HG03442 (cell line): Measurements from ENCODE around the gene NOB1.
"Not testable (repeated sequence)": the region's sequence is repeated elsewhere in the genome, so short reads cannot be mapped to it uniquely, and the experiment has no call there.

Source experiments
- ATAC-seq: cut with Tn5 transposase; IDR thresholded peaks from one replicate; pipeline ENCODE4 v1.9.1; 2021; ENCODE audit warnings: mild to moderate bottlenecking, moderate library complexity; ENCODE audit not compliant: unreplicated experiment

The NOB1 gene

DNA sequence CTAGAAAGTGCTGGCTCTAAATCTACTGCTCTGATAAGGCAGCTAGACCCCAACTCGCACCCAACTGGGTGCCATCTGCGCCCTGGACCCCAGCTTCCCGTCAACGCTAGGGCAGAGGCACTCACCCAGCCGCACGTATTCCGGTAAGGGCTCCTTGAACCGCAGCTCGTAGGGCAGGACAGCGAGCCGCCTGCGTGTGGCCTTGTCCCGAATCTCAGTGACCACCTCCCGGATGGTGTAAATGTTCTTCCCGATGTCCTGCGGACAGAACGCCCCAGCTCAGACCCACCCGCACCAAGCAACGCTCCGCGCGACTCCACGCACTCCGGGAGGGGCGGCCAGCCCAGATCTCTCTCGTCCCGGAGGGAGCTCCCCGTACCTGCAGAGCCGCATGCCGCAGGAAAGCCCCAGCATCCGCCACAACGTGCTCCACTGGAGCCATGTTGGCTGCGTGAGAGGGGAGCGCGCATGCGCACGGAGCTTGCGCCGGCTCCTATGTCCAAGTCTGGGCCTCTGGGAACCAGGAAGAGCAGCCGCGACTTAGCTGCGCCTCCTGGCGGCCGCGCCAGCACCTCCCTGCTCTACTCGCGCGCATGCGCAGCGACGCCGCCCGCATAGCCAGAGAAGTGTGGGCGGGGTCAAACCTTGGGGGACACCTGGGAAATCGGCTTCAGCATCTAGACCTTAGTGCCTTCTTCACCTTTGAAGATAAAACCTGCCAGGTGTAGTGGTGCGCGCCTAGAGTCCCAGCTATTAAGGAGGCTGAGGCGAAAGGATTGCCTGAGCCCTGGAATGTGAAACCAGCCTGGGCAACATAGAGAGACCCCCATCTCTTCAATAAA, at the start of gene NOB1:
Gene NOB1, minus strand, starts transcription at position 458 of the 842 bp plus-strand sequence. Its CDS starts 16 bp downstream, at position 442.
- peak; percentile 88 for ATAC-seq

DNA sequence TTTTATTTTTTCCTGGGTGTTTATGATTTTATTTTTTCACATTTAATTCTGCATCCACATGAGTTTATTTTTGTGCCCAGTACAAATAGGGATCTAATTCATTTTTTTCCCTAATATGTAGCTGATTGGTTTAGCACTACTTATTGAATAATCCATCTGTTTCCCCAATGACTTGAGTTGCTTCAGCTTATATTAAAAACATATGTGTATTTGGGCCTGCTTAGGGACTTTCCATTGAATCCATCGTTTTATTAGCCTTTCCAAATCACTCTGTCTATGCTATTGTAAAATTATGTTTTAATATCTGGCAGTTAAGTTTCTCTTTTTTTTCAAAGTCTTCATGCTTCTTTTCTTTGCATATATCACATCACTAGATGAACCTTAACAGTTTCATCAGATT, 49.6 kb upstream of the NOB1 start:
- ATAC-seq = no peak

DNA sequence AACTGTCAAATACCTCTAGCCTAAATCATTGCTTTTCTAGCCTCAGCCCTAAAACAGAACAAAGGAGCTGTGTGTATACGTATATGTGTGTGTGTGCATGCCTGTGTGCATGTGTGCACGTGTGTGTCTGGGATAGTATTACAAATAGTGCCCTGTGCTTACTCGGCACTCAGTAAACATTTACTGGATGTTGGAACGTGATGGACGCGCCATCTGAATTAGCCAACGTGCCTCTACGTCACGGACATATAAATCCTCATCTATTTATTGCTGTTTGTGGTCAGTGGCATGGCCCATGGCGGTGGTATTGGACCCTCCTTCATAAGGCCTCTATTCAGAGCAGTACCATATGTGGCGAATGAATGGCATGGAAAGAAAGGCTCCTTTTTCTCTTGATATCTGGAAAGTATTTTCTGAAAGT, 44.9 kb upstream of the NOB1 start:
- ATAC-seq = no peak

DNA sequence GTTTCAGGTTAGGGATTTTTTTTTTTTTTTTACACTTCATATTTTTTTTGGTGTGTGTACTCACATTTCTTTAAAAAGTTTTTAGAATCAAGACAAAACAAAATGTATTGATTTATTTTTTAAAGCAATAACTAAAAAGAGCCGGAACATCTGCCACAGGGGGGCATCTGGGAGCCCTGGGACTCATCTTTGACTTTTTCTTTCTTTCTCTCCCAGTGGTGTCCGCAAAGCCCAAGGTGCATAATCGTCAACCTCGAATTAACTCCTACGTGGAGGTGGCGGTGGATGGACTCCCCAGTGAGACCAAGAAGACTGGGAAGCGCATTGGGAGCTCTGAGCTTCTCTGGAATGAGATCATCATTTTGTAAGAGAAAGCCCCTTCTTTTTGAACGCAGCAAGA, 43.7 kb upstream of the NOB1 start:
- no peak for ATAC-seq

DNA sequence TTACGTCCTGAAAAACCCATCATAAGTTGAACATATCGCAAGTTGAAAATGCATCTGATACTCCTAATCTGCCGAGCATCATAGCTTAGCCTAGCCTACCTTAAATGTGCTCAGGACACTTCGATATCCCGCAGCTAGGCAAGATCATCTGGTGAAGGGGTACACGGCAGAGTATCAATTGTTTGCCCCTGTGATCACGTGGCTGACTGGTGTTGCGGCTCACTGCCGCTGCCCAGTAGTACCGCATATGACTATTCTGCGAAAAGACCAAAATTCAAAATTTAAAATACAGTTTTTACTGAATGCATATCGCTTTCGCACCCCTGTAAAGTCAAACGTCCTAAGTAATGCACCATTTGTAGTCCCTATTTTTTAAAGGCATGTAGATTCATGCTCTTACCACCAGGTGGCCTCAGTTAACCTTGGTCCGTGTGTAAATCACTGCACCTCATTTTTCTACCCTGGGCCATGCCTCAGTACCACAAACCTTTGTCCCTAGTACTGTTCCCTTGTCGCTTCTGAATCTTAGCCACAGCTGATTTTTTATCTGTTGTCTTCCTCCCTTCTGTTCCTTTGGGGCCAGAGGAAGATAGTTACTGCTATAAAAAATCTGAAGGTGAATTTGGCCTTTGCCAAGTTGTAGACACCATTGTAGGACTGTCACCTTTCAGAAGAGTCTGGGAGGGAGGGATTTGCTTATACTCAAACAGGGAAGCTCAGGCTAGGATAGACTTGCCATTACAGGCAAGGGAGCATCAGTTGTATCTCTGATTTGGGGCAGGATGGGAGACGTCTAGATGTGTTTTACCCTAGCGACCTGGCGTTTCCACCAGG, 41.8 kb upstream of the NOB1 start:
- no peak for ATAC-seq

DNA sequence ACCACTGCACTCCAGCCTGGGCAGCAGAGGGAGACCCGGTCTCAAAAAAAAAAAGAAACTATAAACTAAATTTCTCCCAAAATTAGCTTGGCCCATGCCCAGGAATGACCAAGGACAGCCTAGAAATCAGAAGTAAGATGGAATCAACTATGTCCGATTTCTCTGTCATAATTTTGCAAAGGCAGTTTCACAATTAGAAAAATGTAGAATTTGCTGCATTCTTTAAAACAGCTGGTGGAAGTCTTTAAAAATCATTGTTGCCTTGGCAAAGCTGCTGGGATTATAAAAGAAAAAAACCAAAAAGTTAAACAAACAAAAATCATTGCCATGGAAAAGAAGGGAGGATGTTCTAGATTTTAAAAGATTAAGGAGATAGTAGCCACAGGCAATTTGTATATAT, 39.8 kb upstream of the NOB1 start:
- no peak for ATAC-seq

DNA sequence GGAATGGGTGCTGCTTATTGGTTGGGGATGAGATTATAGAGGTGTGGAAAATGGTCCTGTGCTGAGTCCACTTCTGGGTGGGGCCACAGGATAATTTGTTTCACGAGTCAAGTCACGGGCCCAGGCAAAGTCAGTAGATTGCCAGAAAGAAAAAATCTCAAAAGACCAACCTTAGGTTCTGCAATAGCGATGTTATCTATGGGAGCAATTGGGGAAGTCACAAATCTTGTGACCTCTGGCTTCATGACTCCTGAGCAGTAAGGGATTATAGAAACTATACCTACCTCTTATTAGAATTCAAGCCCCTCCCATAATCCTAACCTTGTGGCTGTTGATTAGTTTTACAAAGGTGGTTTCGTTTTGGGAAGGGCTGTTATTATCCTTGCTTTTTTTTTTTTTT, 38.8 kb upstream of the NOB1 start:
- ATAC-seq = no peak

DNA sequence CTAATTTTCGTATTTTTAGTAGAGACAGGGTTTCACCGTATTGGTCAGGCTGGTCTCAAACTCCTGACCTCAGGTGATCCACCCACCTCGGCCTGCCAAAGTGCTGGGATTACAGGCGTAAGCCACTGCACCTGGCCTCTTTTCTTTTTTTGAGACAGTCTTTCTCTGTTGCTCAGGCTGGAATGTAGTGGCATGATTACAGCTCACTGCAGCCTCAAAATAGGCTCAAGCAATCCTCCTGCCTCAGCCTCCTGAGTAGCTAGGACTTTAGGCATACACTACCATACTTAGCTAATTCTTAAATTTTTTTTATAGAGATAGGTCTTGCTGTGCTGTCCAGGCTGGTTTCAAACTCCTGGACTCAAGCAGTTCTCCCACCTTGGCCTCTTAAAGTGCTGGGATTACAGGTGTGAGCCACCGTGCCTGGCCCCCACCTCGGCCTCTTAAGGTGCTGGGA, 36.7 kb upstream of the NOB1 start:
- not testable (repeated sequence) for ATAC-seq

- no peak for ATAC-seq
Observed at GRCh38 chr16:69787883-69788282, 33.2 kb upstream of the NOB1 start.

DNA sequence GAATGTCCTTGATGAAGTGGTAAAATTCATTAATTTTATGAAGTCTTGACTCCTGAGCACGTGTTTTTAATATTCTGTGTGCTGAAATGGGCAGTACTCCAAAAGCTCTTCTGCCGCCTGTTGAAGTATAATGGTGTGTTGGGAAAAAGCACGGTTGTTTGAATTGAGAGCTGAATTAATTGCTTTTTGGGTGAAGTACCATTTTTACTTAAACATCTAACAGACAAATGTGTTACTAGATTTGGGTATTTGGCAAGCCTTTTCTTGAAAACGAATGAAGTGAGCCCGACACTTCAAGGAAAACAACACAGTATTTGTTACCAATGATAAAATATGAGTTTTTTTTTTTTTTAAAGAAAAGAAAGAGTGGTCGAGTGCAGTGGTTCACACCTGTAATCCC, 29.9 kb upstream of the NOB1 start:
- no peak for ATAC-seq

- ATAC-seq = no peak
Observed at GRCh38 chr16:69781118-69781517, 26.4 kb upstream of the NOB1 start.

DNA sequence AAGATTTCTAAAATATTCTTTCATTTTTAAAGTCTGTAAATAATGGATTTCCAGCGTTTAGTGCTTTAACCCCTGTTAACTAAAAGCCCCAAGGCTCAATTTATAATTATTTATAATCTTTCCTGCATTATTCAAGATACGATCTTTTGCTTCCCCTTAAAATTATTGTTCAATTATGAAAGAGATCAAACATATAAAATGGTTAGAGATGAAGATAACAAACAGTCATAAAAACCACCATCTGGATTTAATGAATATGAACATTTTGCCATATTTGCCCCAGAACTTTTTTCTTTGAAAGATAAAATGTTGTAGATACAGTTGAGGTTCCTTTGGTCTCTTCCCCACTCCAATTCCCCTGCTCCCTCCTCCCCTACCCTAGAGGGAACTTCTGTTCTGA, 25.0 kb upstream of the NOB1 start:
- no peak for ATAC-seq

- no peak for ATAC-seq
Observed at GRCh38 chr16:69775563-69775962, 20.8 kb upstream of the NOB1 start.

DNA sequence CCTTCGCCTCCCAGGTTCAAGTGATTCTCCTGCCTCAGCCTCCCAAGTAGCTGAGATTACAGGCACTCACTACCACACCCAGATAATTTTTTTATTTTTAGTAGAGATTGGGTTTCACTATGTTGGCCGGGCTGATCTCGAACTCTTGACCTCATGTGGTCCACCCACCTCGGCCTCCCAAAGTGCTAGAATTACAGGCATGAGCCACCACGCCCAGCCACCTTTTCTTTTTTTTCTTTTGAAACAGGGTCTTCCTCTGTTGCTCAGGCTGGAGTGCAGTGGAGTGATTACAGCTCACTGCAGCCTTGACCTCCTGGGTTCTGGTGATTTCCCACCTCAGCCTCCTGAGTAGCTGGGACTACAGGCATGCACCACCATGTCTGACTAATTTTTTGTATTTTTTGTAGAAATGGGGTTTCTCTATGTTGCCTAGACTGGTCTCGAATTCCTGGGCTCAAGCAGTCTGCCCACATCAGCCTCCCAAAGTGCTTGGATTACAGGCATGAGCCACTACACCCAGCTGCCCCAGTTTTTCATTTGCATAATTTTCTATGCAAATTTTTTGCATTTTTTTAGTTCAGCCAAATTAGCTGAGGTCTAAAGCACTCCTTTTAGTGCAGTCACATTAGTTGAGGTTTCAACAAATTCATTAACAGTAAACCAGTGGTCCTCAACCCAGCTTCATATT, 18.7 kb upstream of the NOB1 start:
- ATAC-seq = no peak

DNA sequence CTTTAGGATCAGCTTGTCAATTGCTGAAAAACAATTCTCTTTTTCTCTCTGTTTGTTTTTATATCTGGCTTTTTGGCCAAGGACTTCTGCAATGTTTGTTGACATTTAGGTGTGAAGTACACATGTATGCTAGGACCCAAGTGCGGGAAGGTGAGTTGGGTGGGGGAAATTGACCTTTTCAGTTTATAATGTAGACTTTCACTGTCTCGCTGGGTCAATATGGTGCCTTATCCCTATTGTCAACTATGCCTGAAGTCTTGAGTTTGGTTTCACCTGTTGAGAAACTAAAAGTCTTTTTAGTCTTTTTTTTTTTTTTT, 16.9 kb upstream of the NOB1 start:
- no peak for ATAC-seq

DNA sequence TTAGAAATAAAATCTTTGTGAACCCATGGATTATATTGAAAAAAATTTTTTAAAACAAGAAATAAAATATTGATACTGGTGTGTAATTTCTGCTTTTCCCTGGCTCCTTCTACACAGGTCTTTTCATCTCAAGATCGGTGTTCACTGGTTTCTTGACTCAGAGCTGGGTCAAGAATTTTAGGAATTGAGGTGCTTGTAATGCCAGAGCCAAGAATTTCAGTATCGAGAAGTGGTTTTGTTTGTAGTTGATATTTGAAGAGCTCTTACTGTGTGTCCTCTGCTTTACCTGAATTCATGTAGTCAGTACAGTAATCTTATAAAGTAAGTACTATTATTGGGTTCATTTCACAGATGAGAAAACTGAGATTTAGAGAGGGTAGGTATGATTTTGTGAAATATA, 14.7 kb upstream of the NOB1 start:
- no peak for ATAC-seq

DNA sequence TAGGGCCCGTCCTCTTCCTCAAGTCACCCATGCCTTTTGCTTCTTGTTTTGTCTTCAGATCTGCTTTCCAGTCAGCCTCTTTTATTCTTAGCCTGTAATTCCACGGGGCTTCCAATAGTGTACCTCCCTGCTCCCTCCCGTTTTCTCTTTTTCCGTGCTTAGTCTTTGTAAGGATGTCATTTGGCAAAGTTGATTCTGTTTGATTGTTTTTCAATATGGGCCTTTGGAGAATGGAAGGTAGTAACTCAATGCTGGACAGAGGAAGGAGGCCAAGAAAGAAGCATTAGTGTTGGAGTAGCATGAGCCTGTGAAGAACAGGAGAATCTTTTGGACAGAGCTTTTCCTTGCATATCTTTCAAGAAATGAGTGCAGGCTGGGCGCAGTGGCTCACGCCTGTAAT, 13.9 kb upstream of the NOB1 start:
- ATAC-seq = no peak

- ATAC-seq = no peak
Observed at GRCh38 chr16:69767459-69768229, 12.9 kb upstream of the NOB1 start.

DNA sequence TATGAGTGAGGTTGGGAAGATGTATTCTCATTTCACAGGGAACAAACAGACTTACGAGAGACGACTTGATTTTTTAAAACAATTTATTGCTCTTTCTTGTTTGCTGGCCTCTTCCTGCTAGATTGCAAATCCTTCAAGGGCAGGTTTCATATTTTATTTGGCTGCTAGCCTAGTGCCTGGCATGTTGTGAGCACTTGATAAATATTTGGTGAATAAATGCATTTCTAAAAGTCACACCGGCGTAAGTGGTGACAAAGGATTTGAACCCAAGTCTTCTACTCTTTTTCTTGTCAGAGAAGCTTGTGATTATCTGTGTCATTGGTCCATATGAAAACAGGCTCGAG, 8.8 kb upstream of the NOB1 start:
- ATAC-seq = no peak

DNA sequence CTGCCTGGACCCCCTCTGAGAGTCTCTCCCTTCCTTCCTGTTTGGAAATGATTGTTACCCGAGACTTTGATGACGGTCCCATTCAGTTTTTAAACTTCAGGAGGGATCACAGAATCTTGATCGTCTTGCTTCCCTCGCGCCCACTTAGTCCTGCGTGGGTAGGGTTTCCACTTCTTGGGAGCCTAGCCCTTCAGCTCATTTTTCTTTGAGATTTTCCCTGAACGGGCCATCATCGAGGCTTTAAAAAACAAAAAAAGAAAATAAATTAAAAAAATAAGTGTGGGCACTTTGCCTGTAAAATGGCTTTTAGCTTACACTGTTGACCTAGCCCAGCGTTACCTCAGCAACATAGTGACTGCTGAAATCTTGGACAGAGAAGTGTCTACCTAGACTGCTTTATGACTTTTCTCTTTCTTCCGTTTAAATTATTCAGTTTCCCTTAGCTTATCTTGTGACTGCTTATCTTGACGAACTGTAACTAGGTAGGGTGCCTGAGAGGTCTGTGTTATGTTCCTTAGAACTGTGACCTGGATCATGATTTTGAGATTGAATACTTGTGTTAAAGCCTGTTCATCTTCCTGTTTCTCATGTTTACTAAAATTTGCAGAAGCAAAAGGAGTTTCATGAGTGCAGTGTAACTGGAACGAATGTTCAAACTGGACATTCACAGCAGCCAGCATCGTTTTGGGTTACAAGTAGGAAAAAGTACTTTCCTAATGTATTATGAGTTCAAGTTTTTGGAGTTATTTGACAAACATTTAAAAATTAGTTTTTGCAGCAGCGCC, 8.3 kb upstream of the NOB1 start:
- no peak for ATAC-seq
